NCI-H2107 (cell line): Measurements from ENCODE around the gene HEPN1.

Experiments used
- DNase-seq: peaks from one replicate; lab custom pipeline; 2025; lab: John Stamatoyannopoulos, UW

The HEPN1 gene

DNA sequence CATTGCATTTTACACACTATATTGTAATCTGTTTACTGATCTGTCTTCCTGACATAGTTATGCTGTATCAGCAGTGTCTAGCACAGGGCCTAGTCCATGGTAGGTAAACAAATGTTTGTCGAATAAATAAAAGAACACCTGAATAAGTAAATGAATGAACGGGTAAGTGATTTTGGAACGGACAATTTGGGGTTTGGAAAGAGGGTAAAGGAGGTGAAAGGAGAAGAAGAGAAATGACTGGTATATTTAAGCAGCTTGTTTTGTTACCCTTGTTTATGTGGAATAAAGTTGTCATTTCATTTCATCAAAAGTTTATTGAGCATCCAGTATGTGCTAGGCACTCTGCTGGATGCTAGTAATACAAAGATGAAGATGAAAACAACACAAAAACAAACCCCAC lies at the start of gene HEPN1:
TSS of gene HEPN1 (plus strand) at position 301 of the 400 bp plus-strand sequence.
- no peak for DNase-seq

DNA sequence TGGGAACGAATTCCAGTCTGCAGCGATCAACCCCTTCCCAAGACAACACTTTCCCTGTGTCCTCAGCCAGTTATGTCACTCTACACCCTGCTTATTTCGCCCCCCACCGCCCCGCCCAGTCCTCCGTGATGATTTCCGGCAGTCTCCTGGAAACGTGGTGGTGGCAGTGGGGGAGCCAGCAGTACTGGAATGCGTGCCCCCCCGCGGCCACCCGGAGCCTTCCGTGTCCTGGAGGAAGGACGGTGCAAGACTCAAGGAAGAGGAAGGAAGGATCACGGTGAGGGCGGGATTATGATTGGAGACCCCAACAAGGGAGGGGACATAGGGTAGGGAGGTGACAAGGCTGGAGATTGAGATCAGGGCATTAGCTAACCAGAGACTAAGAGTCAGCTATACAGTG lies 49.7 kb upstream of the HEPN1 start:
- no peak for DNase-seq

DNA sequence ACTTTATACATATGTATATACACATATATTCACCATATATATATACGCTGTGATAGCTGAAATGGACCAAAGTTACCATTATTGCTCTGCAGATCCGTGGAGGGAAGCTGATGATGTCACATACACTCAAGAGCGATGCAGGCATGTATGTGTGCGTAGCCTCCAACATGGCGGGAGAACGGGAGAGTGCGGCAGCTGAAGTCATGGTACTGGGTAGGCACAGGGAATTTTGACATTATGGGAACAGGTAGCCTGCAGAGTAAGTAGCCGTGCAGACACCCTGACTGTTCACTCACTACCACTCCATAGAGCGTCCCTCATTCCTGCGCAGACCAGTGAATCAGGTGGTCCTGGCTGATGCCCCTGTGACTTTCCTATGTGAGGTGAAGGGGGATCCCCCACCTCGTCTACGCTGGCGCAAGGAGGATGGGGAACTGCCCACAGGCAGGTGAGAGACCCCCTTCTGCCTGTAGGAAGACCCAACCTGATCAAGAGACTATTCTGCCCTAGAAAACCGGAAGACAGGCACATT lies 49.1 kb upstream of the HEPN1 start:
- DNase-seq, result no peak

DNA sequence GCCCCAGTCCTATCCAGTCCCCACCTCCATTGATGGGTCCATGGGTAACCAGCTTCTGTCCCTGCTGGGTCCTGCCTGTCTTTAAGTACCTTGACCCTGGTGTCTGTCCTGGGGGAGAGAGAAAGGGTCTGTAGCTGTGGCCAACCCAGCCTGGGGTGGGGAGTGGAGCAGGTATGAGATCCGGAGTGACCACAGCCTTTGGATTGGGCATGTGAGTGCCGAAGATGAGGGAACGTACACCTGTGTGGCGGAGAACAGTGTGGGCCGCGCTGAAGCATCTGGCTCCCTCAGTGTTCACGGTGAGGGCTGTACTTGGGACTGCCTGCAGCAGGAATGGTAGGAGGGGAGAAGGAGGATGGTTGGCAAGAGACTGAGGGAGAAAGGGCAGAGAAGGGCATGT lies 48.6 kb upstream of the HEPN1 start:
- no peak for DNase-seq

DNA sequence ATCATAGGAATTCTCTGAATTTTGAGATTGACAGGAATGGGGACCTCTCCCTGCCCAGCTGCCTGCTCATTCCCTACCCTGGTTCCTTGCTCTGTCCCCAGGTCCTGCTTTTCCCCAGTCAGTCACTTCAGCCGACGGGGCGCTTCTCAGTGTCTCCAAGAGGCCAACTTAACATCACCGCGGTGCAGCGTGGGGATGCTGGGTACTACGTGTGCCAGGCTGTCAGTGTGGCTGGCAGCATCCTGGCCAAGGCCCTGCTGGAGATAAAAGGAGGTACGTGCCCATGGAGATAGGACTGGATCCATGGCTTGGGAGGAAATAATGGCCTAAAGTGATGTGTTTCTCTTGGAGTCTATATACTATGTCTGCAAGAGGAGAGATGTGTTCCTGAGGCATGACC lies 46.8 kb upstream of the HEPN1 start:
- DNase-seq, result no peak

DNA sequence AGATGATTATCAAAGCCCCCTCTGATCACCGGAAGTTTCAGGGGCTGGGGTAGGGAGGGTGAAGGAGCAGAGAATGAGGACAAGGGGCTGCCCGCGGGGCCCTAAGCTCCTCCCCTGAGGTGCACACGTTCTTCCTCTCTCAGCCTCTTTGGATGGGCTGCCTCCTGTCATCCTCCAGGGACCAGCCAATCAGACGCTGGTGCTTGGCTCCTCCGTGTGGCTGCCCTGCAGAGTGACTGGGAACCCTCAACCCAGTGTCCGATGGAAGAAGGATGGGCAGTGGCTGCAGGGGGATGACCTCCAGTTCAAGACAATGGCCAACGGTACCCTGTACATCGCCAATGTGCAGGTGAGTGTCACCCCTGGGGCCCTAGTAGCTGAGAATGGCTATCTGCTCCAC lies 46.3 kb upstream of the HEPN1 start:
- no peak for DNase-seq

DNA sequence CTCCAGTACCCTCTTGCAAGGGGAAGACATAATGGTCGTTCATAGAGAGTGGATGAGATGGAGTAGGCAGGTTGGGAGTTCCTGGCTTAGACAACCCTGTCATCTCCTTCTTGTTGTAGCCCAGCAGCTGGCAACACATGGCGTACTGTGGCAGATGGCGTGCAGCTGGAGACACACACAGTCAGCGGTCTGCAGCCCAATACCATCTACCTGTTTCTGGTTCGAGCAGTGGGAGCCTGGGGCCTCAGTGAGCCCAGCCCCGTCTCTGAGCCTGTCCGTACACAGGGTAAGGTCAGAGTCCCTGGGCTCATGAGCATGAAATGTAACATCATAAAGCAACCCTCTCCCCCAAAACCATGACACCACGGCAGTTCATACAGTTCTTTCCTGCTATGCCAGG lies 45.1 kb upstream of the HEPN1 start:
- DNase-seq, result no peak

DNA sequence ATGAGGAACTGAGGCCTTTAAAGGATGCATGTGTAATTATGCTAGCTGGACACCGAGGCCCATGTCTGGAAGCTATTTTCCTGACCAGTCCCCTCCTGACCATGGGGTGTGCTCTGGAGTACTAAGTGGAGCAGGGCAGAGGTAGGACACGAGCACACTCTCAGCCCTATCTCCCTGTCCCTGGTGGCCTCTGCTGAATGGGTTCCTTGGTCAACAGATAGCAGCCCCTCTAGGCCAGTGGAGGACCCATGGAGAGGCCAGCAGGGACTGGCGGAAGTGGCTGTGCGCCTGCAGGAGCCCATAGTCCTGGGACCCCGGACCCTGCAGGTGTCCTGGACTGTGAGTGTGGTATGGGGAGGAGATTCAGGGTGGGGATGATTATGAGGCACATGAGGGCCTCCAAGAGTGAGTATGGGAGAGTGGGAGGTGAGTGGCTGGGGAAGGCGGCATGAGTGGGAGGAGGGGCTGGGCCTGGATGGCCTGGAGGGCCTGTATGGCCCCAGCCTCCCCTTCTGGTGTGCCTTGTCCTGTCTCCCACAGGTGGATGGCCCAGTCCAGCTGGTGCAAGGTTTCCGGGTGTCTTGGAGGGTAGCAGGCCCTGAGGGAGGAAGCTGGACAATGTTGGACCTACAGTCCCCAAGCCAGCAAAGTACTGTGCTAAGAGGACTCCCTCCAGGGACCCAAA lies 44.3 kb upstream of the HEPN1 start:
- DNase-seq, result no peak

DNA sequence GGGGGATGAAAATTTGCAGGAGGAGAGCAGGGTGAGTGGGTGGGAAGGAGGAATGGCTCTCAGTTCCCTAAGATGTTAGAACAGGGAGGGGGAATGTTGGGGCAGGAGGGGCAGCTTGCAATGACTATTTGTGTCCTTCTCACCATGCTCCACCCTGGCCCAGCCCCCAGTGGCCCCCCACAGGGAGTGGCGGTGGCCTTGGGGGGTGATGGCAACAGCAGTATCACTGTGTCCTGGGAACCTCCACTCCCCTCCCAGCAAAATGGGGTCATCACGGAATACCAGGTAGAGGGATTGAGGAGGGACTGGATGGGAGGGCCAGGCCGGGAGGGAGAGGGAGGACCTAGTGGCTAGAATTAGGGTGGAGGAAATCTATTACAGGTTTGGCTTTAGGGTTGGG lies 43.6 kb upstream of the HEPN1 start:
- DNase-seq, result no peak

DNA sequence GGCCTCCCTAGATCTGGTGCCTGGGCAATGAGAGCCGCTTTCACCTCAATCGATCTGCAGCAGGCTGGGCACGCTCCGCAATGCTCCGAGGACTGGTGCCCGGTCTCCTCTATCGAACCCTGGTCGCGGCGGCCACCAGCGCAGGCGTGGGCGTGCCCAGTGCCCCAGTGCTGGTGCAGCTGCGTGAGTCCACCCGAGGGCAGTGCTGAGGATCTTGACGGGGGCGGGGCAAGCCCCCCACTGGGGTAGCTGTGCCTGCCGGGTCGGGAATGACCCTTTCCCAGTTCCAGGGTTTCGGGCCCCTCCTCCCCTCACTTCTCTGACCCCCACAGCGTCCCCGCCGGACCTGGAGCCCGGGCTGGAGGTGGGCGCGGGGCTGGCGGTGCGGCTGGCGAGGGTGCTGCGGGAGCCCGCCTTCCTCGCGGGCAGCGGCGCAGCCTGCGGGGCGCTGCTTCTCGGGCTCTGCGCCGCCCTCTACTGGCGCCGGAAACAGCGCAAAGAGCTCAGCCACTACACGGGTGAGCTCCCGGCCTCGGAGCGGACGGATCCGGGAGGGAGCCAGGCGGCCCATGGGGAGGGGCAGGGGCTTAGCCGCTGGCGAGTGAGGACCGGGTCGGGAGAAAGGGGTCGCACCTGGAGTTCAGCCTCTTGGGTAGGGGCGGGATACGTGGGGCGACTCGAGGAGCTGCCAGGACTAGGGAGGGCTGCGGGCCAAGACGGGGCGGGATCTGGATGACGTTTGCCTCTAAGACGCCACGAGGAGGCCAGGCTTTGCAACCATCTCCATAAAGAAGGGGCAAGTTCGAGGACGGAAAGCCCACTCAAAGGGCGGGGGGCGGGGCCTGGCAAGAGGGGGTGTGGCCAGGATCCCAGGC lies 42.9 kb upstream of the HEPN1 start:
- no peak for DNase-seq

DNA sequence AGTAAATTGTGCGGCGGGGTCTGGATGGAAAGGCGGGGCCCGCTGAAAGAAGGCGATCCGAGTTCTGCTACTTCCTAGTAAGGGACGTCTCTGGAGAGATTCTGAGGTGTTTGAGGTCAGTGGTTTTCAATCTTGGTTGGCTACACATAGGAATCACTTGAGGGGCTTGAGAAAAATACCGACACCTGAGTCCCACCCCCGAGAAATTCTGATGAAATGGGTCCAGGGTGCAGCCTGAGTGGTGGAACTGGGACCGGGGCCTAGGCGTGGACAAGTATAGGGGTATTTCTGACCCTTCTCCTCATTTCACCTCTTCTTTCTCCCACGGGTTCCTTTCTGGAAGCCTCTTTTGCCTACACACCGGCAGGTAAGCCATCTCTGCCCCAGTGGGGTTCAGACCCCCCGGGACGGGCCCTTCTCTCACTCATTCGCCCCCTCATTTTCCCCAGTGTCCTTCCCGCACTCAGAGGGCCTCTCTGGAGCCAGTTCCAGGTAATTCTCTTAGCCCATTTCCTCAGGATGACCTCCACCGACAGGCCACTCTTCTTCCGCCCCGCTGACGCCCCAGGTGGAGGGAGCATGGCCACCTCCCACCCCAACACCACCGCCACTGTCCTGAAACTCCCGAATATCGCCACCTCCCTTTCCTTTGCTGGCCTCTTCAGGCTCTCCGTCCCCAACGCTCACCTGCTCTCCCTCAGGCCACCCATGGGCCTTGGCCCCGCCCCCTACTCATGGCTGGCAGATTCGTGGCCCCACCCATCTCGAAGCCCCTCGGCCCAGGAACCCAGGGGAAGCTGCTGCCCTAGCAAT lies 42.0 kb upstream of the HEPN1 start:
- DNase-seq, result no peak

DNA sequence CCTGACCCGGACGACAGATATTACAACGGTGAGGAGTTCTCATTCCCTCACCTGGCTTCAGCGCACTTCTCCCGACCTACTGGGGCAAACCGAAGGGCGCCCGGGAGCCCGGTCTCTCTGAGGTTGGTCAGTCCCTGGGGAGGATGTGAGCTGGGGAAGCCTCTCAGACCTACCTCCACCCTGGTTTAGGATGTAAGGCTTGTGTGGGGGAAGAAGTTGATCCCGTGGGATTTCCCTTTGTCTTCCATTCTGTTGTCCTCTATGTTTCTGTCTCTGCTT lies 41.5 kb upstream of the HEPN1 start:
- DNase-seq, result no peak

DNA sequence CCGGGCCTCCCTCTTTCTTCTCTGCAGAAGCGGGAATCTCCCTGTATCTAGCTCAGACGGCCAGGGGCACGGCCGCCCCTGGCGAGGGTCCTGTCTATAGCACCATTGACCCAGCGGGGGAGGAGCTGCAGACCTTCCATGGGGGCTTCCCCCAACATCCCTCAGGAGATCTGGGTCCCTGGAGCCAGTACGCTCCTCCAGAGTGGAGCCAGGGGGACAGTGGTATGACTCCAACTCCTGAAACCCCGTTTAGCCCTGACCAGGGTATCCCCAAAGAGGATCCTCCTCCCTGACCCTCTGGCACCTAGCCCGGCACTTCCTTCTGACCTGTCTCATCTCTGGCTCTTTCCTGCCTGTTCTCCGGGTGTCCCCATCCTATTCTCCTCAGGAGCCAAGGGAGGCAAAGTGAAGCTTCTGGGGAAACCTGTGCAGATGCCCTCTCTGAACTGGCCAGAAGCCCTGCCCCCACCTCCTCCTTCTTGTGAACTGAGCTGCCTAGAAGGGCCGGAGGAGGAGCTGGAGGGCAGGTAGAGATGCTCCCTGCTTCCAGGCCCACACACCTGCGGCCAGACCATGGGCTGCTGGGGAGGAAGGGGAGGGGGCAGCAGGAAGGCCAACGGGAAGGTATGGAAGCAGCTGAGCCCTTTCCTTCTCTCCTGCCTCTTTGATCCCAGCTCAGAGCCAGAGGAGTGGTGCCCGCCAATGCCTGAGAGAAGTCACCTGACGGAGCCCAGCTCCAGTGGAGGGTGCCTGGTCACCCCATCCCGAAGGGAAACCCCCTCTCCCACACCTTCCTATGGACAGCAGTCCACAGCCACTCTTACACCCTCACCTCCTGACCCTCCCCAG lies 40.9 kb upstream of the HEPN1 start:
- DNase-seq, result no peak

DNA sequence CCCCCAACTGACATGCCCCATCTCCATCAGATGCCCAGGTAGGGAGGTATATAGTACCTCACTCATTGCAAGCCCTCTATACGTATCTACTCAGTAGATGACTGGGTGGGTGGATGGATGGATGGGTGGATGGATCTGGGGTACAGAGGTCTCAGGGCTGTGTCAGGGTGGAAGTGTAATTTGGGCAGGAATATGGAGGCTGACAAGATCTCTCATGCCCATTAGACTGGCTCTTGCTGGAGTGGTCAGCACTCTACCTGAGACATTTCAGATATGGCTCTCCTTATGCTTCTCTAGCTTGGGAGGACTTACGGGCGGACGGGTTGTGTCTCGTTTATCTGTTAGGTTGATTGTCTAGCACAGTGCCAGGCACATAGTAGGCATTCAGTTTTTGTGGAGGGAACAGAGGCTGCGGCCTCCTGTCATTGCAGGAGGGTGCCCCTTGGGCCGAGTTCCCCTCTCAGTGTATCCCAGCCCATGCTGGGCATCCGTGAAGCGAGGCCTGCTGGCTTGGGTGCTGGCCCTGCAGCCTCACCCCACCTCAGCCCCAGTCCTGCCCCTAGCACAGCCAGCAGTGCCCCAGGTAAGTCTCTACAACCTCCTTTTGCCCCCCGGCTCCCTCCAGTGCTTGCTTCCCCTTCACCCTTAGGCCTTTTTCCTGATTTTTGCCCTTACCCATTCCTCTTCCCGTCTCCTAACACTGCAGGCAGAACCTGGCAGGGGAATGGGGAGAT lies 40.1 kb upstream of the HEPN1 start:
- no peak for DNase-seq

DNA sequence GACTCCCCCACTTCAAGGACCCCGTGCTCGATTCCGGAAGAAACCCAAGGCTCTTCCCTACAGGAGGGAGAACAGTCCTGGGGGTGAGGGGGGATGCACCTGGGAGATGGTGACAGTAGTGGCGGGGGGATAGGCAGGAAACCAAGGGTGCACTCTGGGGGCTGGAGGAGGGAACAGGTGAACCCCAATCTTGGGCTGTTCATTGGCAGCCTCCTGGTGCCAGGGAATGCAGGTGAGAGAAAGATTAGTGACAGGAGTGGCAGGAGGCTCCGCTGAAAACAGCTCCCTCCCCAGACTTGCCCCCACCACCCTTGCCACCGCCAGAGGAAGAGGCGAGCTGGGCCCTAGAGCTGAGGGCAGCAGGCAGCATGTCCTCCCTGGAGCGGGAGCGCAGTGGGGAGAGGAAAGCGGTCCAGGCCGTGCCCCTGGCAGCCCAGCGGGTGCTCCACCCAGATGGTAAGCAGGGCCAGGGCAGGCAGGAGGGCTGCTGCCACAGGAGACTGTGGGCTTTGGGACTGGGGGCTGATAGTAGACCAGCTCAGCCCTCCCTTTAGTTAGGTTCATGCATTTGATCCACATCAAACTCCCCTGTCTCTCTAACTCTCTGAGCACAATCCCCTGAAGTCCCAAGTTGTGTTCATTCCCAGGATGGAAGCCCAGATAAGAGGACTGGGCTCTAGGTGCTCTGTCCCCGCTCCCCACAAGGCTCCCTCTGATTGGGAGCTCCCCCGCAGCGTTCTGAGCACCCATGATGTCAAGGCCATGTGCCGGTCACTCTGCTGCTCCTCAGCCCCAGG lies 39.4 kb upstream of the HEPN1 start:
- DNase-seq, result no peak

DNA sequence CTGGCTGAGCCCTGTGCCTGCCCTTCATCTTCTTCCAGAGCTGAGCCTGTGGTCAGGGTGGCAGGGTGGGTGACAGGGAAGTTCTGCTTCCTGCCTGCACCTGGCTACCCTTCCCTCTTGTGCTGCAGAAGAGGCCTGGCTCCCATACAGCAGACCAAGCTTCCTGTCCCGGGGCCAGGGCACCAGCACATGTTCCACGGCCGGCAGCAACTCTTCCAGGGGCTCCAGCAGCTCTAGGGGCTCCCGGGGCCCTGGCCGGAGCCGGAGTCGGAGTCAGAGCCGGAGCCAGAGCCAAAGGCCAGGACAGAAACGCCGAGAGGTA lies 38.8 kb upstream of the HEPN1 start:
- no peak for DNase-seq

DNA sequence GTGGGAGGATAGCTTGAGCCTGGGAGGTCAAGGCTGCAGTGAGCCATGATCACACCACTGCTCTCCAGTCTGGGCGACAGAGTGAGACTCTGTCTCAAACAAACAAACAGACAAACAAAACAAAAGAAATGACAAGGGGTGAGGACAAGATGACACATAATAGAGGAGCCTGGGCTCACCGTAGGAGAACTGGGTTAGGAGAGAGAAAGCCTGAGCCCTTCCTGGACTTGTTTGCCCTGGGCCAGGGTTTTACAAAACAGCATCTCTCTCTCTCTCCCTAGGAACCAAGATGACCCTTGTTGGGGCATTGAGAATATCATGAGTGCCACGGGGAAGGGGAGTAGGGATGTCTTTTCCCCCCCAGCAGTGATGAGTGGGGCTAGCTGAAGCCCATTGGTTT lies 38.1 kb upstream of the HEPN1 start:
- no peak for DNase-seq

DNA sequence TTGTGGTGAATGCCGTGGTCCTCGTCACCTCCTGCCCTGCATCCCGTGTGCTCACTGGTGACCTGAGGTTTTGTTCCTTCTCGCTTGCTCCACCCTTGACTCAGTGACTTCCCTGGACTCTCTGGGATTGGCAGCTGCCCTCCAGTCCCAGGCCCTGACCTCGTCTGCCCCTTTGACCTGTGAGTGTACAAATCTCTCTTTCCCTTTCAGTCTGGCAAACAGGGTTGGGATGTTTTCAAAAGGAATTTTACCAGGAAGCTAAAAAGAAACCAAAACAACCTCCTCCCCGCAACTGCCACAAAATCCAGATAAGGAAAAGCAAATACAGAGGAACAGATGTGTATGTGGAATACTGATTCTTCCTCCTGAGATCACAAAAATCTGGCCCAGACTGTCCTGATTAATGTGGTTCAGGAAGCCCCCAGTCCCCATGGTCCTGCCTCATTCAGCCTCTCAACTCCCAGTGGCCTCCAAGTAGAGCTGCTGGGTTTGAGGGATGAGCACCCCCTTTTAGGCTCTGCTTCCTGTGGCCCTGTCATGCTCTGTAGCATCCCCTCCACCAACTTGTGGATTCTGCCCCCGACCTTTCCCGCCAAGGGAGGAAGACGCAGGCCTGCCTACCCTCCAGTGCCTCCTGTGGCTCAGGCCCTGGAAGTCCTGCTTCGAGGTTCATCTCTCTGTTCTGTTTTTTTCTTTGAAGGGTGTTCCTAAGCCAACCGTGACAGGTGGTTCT lies 36.5 kb upstream of the HEPN1 start:
- DNase-seq, result no peak

DNA sequence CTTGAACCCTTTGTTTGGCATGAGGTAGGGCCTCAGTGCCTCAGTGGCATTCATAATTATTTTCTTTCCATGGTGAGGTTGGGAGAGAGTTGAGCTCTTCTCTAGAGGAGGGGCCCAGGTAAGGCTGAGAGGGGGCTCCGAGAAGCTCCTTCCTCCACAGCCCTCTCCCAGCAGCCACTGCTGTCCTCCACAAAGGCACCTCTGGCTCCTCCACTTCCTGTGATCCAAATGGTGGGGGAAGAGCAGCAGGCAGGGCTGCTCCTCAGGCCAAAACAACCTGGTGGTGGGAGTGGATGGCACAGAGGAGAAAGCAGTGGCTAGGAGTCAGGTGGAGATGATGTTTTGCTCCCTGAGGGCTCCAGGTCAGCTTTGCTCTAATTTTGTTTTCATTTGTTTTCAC lies 34.7 kb upstream of the HEPN1 start:
- DNase-seq, result no peak
